Hematopoietic multipotent progenitor cell treated with erythropoietin and hydrocortisone succinate and interleukin-3 and kit ligand, for 15 days (in vitro differentiated cells): ENCODE measurements around the gene ARHGEF4.

ENCODE experiments used
- DNase-seq: peaks from one replicate; pipeline ENCODE4 v3.0.0-alpha.2; 2015; ENCODE audit warnings: low spot score

Gene ARHGEF4

GRCh38 chr2:131016826-131017741 lies 180.4 kb downstream of the ARHGEF4 start:
- no peak for DNase-seq

GRCh38 chr2:131022731-131023130 lies 186.0 kb downstream of the ARHGEF4 start:
- no peak for DNase-seq

GRCh38 chr2:131023758-131024157 lies 187.0 kb downstream of the ARHGEF4 start:
- DNase-seq: no peak

- no peak for DNase-seq
Observed at GRCh38 chr2:131026919-131027318, 190.2 kb downstream of the ARHGEF4 start.

- no peak for DNase-seq
Observed at GRCh38 chr2:131027566-131028528, 191.1 kb downstream of the ARHGEF4 start.

GRCh38 chr2:131029812-131030211 lies 193.1 kb downstream of the ARHGEF4 start:
- DNase-seq: no peak

- no peak for DNase-seq
Observed at GRCh38 chr2:131030478-131030971, 193.8 kb downstream of the ARHGEF4 start.

GRCh38 chr2:131031431-131031841 lies 194.7 kb downstream of the ARHGEF4 start:
- DNase-seq: no peak

GRCh38 chr2:131031875-131032274 lies 195.2 kb downstream of the ARHGEF4 start:
- DNase-seq: no peak

GRCh38 chr2:131032393-131032836 lies 195.7 kb downstream of the ARHGEF4 start:
- DNase-seq: no peak

GRCh38 chr2:131033786-131034121 lies 197.0 kb downstream of the ARHGEF4 start:
- no peak for DNase-seq

GRCh38 chr2:131034122-131035051 lies 197.7 kb downstream of the ARHGEF4 start:
- no peak for DNase-seq

- no peak for DNase-seq
Observed at GRCh38 chr2:131035112-131035825, 198.6 kb downstream of the ARHGEF4 start.

- no peak for DNase-seq
Observed at GRCh38 chr2:131035826-131036231, 199.1 kb downstream of the ARHGEF4 start.

GRCh38 chr2:131036269-131036668 lies 199.6 kb downstream of the ARHGEF4 start:
- no peak for DNase-seq

GRCh38 chr2:131036696-131037397 lies 200.1 kb downstream of the ARHGEF4 start:
- no peak for DNase-seq

- DNase-seq: no peak
Observed at GRCh38 chr2:131037398-131038257, 200.9 kb downstream of the ARHGEF4 start.

- DNase-seq: no peak
Observed at GRCh38 chr2:131038258-131039100, 201.8 kb downstream of the ARHGEF4 start.
